Stimulated activated CD4-positive, alpha-beta T cell treated with anti-CD3 and anti-CD28 coated beads, Interleukin-15, amount 100 ng/mL, for 48 hours (primary cell): ENCODE measurements around the gene TFEB.

Experiments used
- DNase-seq, 2 donors: peaks; one replicate each; pipeline ENCODE4 v3.0.0-alpha.2; 2020; ENCODE audit warnings: low read depth in 2 of 2

Gene TFEB

DNA sequence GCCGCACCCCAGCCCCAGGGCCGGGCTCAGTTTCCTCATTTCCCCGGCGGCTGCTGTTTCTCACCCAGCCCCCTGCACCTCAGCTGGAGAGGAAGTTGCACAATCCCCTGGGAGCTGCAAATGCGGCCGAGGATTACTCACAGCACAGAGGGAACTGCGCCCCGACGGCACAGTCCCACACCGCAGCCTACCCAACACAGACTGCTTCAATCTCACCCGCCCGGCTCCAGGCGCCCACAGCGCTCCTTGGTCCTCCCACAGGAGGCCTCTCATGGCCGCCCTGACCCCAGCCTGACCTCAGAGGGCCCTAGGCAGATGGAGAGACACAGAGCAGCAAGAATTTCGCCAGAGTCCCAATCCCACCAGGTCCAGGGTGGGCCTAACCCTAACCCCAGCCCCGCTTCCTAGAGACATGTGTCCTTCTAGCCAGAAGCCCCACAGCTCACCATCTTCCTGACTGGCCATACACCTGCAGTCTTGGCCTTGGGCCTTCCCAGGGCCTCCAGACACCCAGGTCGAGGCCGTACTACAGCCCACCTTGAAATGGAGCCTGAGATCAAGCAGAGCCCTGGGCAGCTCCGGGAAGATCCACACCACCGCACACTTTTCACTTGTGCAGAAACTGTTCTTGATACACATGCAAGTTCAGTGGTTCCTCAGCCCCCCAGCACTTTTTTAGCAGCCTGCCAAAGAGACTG is 11.7 kb downstream of the TFEB start:
- no peak for DNase-seq

DNA sequence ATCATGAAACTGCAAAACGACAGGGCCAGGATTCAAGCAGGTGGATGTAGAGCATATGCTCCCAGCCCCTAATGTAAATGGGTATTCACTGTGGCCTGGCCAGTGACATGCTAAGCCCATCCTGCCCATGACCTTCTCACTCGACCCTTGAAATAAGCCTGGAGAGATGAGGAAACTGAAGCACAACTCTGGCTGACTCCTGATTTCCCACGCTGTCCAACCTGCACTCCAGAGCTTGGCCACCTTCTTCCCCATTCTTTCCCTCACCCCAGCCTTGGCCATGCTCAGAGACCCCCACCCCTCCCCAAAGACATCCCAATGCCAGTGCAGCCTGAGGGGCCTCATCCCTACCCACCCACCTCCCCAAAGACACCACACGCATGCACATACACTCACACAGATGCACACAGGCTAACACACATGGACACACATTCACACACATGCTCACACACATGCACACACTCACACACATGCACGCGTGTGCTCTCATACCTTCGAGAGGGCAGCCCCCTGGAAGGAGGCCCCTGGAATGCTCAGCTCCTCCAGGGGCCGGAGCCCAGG is 12.4 kb downstream of the TFEB start:
- DNase-seq = no peak

DNA sequence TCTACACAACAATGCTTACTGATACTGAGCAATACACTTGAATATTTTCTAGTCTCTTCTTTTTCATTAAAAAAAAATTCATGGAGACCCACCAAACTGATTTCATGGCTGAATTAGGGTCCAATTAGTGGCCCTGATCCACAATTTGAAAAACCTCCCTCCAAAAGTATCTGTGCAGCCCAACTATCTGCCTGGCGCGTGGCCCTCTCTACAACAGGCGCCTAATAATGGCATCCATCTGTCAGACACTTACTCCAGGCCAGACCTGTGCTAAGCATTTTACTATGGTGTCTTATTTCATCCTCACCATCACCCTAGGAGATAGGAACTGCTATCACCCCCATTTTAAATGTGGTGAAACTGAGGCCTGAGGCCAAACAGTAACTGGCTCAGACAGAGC is 14.0 kb downstream of the TFEB start:
- DNase-seq = no peak

DNA sequence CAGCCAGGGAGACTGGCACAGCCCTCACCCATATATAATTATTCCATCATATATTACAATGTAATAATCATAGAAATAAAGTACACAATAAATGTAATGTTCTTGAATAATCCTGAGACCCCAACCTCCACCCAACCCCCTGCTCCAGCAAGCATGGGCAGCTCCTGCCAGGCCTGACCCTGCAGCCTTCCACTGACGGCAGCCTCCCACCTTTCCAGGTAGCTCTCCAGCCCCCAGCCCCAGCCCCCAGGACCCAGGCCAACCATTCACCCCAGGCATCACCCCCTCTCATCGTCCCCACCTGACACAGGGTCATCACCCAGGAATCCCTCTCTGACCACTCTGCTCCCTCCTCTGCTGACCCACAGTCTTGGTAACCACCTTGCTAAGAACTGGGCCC is 14.6 kb downstream of the TFEB start:
- DNase-seq = no peak

DNA sequence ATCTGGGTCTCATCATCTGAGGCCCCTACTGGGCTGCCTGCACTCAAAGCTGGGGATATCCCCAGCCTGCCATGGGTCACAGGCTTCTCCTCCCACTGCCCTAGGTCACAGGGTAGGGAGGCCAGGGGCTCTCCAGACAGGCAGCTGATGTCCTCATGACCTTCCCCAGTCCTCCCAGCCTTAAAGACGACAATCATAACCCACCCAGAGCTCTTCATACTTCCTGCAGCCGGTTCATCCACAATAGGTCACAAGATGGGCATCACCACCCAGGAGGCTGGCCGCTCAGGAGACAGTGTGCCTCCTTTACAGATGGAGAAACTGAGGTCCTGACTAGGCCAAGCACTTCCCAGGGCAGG is 15.2 kb downstream of the TFEB start:
- no peak for DNase-seq

DNA sequence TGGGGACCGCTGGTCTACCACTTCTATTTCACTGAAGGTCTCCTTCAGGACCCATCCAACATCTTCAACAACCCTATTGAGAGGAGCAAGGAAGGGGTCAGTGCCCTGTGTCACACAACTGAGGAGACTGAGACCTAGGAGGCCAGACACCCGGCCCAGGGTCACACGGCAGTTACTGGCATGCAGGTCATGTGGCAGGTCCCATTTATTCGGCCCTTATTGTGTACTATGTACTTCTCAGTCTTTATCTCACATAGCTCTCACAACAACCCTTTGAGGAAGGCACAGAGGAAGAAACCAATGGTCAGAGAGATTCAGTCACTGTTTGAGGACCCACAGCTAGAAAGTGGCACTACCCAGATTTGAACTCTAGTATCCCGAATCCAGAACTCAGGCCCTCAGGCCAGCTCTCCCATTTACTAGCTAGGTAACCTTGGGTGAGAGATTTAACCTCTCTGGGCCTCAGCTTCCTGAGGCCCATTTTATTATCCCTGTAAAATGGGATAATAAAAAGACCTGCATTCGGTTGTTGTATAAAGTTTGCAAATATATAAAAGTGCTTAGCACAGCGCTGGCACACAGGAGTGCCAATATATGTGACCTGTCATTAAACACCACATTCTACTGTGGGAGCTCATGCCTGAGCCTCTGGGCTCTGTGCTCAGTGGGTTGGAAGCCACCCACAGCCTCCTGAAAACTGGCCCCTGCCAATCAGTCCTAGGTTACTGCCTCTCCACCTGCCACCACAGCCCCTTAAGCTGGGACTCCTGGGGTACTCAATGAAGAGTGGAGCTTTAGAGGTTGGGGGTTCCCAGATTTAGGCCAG is 15.8 kb downstream of the TFEB start:
- no peak for DNase-seq

DNA sequence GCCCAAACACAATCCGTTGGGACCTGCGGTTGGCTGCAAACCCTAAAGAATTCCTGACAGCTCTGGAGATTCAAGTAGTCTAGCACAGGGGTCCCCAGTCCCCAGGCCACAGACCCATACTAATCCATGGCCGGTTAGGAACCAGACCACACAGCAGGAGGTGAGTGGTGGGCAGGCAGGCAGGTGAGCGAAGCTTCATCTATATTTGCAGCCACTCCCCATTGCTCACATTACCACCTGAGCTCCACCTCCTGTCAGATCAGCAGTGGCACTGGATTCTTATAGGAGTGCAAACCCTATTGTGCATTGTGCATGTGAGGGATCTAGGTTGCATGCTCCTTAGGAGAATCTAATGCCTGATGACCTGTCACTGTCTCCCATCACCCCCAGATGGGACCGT is 16.6 kb downstream of the TFEB start:
- no peak for DNase-seq

DNA sequence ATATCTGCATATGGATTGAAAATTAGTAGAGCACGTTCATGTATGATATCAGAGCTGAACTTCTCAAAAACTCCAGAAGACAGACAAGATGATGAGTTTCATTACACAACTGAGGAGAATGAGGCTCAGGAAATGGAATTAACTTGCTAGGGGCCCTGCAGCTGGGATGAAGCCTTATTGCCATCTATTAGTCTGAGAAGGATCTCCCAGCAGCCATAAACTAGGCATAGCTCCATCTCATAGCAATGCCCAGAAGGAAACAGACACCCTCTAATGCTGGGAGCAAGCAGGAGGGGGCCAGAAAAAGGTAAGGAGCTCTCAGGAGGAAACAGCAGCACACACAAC is 18.0 kb downstream of the TFEB start:
- DNase-seq = no peak

DNA sequence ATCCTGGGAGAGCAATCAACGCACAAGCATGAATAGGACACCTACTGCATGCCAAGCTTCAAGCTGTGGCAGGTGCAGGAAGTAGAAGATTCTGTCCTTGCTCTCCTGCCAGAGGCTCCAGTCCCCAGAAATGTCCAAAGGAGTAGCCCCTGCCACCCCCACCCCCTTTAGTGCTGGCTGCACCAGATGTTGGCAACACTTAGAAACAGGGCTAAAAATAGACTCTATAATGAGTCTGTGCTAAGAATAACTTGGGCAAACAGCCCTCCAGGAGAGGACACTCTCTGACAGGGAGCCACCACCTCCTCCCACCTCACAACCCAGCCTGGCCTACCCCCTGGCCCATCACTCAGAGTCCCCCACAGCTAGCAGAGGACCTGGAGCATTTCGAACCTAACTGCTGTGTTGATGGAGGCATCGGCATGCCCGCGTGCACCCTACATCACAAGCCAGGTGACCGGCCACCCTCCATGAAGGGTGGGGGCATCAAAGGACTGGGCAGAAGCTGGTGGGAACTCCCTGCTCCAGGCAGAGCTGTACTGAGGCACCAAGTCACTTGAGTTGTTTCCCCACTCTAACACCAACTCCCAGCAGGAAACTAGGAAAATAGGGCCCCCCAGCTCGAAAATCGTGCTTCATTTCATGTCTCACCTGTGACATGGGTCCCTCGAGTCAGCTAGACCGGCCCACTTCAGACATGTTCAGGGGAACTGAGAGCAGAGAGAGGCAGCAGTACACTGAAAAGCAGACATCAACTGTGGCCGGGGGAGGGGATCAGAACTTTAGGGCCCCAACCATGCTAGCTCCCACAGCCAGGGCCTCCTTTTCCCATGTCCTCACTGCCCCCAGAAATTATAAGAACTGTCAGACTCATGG is 18.7 kb downstream of the TFEB start:
- DNase-seq = no peak

DNA sequence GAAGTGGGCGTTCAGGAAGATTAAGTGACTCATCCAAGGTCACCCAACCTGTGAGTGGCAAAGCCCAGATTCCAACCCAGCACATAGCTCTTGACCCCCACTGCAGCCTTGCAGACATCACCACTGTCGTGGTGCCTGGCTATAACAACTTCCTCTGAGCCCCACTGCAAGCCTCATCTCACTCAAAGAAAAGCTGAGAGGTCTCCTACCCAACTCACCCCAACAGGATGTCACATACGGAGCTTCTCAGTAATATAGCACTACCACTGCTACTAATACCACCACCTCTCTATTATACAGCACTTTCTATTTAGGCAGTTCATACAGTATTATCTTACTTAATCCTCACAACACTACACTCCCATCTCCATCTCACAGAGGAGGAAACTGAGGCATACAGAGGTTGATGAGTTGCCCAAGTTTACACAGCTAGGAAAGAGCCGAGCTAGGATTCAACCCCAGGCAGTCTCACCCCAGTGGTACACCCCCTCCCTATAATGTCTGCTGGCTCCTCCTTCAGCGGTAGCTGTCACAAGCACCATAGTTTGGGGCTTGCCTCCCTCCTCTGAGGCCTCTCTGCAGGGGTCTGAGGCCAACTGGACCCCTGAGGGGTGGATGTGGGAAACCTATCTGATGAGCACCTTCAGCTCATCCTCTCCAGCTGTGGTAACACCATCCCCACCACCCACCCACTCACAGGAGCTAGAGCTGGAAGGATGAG is 19.5 kb downstream of the TFEB start:
- DNase-seq = no peak

DNA sequence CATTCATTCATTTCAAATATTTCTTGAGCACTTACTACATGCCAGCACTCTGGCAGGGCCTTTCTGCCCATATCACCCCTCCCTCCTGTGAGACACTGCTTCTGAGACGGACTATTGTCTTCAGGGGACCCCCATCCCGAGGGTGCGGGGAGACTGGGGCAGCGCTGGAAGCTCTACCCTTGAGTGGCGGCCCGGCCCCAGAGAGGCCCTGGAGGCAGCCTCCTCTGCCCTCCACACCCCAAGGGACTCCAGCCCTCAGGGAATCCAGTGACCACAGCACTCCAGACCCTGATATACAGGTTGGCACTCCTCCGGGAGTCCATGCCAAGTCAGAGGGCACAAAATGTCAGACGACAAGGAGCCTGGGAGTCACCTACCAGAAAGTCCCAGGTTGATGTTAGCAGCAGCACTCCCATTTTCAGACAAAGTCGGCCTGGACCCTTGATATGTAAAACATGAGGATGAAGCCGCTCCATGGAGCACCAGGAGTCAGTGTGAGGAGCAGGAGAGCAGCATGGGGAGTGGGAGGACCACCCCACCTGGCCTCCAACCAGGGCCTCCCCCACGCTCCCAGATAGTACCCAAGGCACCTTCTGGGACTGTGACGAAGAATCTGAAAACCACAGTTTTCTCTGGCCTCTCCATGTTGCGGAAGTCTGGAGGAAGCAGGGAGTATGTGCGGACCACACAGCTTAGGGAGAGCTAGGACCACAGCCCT is 20.7 kb downstream of the TFEB start:
- no peak for DNase-seq

DNA sequence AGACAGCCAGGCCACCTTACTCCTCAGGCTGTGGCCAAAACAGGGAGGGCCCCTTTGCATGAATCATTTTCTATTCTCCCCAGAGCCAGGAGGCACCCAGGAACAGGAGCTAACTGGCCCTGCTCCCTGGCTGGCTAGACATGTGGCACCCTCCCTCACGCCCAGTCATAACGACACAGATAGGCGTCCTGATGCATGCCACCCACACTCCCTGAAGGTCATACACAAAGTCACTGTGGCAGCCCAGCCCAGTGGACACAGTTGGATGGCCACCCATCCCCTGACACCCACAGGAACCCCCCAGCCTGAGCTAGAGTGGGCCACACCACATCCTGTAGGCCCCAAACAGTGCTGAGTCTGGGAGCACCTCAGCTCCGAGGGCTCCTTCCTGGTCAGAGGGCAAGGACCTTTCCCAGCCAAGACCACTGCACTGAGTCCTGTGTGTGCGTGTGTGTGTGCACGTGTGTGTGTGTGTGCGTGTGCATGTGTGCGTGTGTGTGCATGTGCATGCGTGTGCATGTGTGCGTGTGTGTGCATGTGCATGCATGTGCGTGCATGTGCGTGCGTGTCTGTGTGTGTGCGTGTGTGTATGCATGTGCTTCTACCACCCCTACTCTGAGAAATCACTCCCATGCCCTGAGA is 21.6 kb downstream of the TFEB start:
- DNase-seq = no peak

DNA sequence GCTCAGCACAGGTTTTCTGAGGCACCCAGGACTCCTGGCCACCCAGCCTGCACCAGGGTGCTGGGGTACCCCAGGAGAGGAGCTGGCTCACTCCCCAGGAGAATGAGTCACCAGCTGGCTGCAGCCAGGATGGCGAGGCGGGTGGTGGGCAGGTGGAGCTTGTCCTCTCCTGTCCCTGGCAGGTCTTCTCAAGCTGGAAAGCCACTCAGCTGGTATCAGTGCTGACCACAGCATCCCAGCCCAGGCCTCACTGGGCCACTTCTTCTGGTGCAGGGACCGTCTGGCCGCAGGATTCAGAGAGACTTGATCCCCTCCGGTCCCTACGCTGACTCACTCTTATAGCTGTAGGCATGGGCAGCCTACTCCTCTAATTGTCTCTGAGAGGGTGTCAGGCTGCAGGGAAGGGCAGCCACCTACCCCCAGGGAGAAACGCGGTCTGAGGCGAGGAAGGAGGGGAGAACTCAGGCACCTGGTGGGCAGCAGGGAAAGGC is 22.2 kb downstream of the TFEB start:
- DNase-seq = no peak

DNA sequence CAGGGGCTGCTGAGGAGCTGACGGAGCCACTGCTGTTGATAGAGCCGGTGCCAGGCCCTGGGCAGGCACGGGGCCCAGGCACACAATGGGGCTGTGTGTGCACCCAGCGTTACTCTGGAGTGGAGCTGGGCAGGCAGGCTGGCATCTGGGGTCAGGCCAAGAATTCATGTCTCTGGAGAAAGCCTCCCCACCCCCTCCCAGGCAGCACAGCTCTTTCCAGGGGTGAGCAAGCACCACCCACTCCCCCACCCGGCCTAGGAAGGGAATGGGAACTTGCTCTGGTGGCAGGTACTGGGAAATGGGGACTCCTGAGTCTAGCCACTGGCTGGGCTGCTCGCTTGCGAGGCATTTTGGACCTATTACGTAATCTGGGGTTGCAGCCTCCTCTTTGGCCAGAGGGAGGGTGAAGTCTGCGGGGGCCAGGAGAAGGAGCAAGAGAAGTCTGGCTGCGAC is 22.7 kb downstream of the TFEB start:
- DNase-seq = no peak

DNA sequence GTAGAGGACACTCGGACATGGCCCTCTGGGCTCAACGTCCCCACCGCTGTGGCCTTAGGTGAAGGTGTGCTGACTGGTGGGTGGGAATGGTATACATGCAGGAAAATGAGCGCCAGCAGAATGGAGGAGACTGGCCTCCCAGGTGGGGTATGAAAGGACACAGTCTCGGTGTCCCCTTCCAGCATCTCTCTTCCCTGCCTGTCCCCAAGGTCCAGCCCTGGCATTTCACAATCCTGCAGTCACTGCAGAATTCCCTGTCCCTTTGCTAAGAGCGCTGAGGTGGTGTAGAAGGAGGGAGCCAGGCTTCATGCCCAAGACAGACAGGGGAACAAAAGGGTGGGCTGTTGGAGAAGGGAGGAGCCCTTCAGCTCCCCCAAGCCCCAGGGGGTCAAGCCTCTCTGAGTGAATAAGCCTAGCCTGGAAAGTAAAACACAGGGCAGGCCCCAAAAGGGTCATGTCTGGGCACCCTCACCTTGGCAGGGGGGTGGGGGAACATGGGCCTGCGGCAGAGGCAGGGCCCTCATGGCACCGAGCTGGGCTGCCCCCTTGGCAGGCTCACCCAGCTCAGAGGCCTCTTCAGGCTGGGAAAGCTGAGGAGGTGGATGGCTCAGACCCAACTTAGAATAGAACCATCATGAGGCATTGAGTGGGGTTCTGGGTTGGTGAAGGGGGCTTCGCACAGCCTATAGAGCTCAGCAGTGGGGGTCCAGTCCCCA is 23.9 kb downstream of the TFEB start:
- no peak for DNase-seq

DNA sequence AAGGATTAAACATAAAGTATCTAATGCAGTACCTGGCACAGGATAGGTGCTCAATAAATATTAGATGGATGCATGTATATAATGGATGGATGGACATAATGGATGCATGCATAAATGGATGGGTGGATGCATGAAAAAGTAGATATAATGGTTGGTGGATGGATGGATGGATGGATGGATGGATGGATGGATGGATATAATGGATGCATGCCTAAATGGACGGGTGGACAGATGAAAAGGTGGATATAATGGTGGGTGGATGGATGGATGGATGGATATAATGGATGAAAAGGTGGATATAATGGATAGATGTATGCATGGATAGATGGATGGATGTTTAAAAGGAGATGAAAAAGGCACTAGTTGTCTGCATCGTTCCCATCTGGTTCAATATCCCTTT is 26.0 kb downstream of the TFEB start:
- no peak for DNase-seq

DNA sequence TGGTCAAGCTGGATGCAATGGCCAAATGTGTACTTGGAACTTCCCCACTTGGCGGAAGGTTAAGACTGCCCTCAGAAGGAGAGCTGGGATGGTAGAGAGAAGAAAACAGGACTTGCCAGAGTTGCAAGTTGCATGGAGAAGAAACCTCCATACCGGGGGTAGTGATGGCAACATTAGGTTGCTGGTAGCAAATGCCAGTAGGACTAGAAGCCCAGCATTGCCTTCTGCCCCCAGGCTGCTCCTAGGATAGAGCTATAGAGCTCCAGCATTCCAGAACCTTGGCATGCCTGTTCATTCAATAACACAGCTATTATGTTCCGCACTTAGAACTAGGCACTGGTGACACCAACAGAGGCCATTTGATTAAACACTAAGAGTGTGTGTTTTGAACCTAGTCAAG is 26.6 kb downstream of the TFEB start:
- no peak for DNase-seq

DNA sequence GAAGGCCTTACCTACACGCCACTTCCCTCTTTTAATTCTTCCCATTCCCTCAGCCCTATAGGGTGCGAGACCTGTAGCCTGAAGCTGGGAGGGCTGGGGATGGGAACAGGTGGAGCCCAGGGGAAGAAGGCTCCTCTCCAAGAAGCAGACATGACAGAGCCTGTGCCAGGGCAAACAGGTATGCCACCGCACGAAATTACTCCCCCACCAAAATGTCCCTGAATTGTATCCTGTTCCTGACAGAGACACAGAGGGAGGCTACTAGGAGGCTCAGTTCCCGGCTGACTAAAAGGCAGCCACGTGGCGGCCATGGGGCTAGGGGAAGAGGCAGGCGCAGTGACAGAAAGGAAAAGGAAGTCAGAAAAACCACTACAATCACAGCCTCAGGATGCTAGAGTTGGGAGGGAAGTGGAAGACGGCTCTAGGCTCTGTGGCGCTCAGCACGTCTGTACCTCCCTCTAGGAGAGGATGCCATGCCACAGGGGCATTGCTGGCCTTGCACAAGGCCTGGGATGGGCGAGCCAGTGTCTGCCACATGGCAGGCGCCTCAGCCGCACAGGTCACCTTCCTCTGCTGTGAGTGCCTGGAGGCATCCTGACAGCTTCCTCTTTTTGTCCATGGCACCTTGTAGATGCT is 27.7 kb downstream of the TFEB start:
- DNase-seq = no peak
